Lower lobe of right lung (tissue), 2 donors: Measurements from ENCODE around the gene ETDA. TPM values are rescaled to one million over a fixed set of nuclear protein-coding genes. Genes with fewer than 3 reads are reported as not detected.

ENCODE experiments used
- ATAC-seq, 2 donors: fragments of 200-7000 bp; cut with Tn5 transposase; one replicate each; pipeline ENCODE4 v1.9.1; 2020 to 2022; ENCODE audit warnings: mild to moderate bottlenecking in 2 of 2, moderate library complexity in 2 of 2
- DNase-seq: peaks from one replicate; pipeline ENCODE4 v3.0.0-alpha.2; 2020
- H3K27ac ChIP-seq: fragments of 200-600 bp; one replicate; pipeline ENCODE4 v1.8.0; 2022
- H3K27me3 ChIP-seq: fragments of 200-600 bp; one replicate; pipeline ENCODE4 v1.8.0; 2022; ENCODE audit warnings: low read depth
- H3K36me3 ChIP-seq: fragments of 200-600 bp; one replicate; pipeline ENCODE4 v1.8.0; 2022; ENCODE audit warnings: mild to moderate bottlenecking
- H3K4me1 ChIP-seq: fragments of 200-600 bp; one replicate; pipeline ENCODE4 v1.8.0; 2022
- H3K4me3 ChIP-seq: fragments of 200-600 bp; one replicate; pipeline ENCODE4 v1.8.0; 2022; ENCODE audit warnings: mild to moderate bottlenecking
- H3K9me3 ChIP-seq: fragments of 200-600 bp; one replicate; pipeline ENCODE4 v1.8.0; 2022
- intact Hi-C: fragments of 100-400 bp; cut with DNase I; formaldehyde crosslinking; loops from one replicate; pipeline ENCODE4 v1.11.0; 2022
- total RNA-seq: library from RNA; stranded (reverse); fragmentation: NEBNext Ultra II Directional; extraction: Animal tissue kit (Norgen Biotek cat#: 25700); gene quantifications from one replicate; pipeline ENCODE4 v1.2.1, GENCODE V29; 2021
- TF ChIP-seq, protein P1 (sequence below): fragments of 200-600 bp; IDR thresholded peaks from one replicate; pipeline ENCODE4 v1.8.0; 2022; ENCODE audit warnings: antibody characterized with exemption, mild to moderate bottlenecking
- donor health status: DM: no; HTN: yes; CAD: no; lungs with severe emphysema.

The ETDA gene
- total RNA-seq, 1 donor from 2014 or later, result not detected

DNA sequence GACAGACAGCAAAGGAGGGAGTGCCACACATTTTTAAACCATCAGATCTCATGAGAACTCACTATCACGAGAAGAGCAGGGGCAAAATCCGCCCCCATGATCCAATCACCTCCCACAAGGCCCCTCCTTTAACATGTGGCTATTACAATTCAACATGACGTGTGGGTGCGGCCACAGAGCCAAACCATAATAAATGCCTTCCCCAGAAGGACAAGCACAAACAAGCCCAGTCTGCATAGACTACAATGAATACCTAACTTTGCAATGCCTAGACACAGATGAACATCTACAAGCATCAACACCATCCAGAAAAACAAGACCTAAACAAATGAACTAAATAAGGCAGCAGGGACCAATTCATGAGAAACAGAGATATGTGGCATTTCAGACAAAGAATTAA lies 12.3 kb downstream of the ETDA start:
- intact Hi-C loops, result no loop called here
- DNase-seq, result no peak
- Histone ChIP-seq H3K27ac (no peak overlapping the region), H3K27me3 (no peaks in the 10 kb centered on the region), H3K36me3 (no peaks in the 10 kb centered on the region), H3K4me3 (no peak overlapping the region), H3K4me1 (no peaks in the 10 kb centered on the region), H3K9me3 (no peaks in the 10 kb centered on the region)
- TF ChIP-seq, protein P1, sequence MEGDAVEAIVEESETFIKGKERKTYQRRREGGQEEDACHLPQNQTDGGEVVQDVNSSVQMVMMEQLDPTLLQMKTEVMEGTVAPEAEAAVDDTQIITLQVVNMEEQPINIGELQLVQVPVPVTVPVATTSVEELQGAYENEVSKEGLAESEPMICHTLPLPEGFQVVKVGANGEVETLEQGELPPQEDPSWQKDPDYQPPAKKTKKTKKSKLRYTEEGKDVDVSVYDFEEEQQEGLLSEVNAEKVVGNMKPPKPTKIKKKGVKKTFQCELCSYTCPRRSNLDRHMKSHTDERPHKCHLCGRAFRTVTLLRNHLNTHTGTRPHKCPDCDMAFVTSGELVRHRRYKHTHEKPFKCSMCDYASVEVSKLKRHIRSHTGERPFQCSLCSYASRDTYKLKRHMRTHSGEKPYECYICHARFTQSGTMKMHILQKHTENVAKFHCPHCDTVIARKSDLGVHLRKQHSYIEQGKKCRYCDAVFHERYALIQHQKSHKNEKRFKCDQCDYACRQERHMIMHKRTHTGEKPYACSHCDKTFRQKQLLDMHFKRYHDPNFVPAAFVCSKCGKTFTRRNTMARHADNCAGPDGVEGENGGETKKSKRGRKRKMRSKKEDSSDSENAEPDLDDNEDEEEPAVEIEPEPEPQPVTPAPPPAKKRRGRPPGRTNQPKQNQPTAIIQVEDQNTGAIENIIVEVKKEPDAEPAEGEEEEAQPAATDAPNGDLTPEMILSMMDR, result no peak
- no peak for ATAC-seq

- TF ChIP-seq, protein P1, result no peak
- Histone ChIP-seq H3K4me1 (no peaks in the 10 kb centered on the region), H3K36me3 (no peaks in the 10 kb centered on the region), H3K27me3 (no peaks in the 10 kb centered on the region), H3K9me3 (peaks cover 8% of the 10 kb centered on the region), H3K4me3 (no peak overlapping the region), H3K27ac (no peak overlapping the region)
- ATAC-seq, result no peak
- intact Hi-C loops, result no loop called here
- no peak for DNase-seq
Observed at GRCh38 chrX:135273162-135273561, 21.3 kb downstream of the ETDA start.

DNA sequence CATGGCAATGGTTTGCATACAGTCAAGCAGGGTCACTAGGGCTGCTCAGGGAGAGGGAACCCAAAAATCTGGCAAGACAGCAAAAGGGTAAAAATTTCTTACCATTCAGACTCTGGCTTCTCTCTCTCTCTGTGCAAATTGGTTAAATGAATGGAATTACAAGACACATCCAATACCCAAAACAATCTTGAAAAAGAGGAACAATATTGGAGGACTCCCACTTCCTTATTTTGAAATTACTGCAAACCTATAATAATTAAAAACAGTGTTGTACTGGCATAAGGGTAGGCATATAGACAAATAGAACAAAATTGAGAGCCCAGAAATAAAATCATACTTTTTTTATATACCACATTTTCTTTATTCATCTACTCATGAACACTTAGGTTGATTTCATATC lies 24.1 kb downstream of the ETDA start:
- H3K27ac ChIP-seq, result no peak overlapping the region
- no peak for DNase-seq
- peaks cover 8% of the 10 kb centered on the region for H3K9me3 ChIP-seq
- intact Hi-C loops, result no loop called here
- H3K36me3 ChIP-seq, result no peaks in the 10 kb centered on the region
- TF ChIP-seq, protein P1, result no peak
- ATAC-seq, result no peak
- H3K4me3 ChIP-seq, result no peak overlapping the region
- no peaks in the 10 kb centered on the region for H3K4me1 ChIP-seq
- no peaks in the 10 kb centered on the region for H3K27me3 ChIP-seq

DNA sequence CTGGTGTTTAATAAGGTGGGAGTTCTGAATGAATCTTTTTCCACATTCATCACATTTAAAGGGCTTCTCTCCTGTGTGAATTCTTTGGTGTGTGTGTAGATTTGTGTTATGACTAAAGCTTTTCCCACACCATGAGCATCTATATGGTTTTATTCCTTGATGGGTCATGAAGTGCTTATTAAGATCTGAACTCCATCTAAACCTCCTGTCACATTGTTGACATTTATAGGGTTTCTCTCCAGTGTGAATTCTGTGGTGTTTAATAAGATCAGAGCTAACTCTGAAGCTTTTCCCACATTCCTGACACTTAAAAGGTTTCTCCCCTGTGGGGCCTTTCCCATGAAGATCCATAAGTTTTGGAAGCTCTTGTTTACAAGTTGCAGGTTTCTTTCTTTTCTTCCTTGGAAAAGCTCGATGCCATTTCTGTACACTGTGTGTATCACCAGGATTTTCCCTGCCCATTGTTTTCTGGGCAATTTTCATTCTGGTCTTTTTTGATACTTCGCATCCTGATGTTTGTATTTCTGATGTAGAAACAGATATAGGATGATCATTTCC lies 35.5 kb downstream of the ETDA start:
- peaks cover 49% of the 10 kb centered on the region for H3K9me3 ChIP-seq
- ATAC-seq (no peak), DNase-seq (no peak)
- TF ChIP-seq, protein P1, result no peak
- H3K27ac ChIP-seq, result no peak overlapping the region
- H3K27me3 ChIP-seq, result no peaks in the 10 kb centered on the region
- no peaks in the 10 kb centered on the region for H3K36me3 ChIP-seq
- intact Hi-C loops, result no loop called here
- H3K4me1 ChIP-seq, result no peaks in the 10 kb centered on the region
- no peak overlapping the region for H3K4me3 ChIP-seq

DNA sequence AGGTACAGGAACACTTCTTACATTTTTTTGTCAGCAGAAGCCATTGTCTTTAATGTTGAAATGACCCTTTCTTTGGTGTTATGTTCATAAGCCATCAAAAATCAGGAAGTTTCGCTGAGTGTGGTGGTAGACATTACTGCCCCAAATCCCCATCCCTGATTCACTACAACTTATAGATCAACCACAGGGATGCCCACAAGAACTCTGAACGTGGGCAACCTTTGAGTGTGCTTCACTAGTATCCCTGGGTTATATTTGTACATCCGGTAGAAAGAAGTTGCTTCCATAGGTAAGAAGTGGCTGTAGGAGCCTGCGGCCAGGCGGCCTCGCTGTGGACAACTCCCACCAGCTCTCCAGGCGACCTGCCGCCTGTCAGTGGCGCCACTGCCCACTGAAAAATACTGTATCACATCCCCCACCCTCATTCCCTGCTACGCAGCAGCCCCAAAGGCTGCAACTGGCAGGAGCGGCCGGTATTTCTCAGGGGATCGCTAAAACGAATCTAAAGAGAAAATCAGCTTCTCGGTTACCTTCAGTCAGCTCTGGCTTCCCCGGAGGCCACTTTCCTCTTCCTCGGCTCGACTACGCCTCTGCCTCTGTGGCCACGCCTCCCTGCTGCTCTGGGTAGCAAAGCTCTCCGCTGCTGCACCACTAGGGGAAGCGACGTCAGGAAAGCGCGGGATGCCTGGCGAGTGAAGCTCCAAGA lies 43.5 kb downstream of the ETDA start:
- DNase-seq (peak; percentile 65), ATAC-seq (peak; percentile 66 to 72)
- no peaks in the 10 kb centered on the region for H3K4me1 ChIP-seq
- TF ChIP-seq, protein P1, result no peak
- no peaks in the 10 kb centered on the region for H3K9me3 ChIP-seq
- no peaks in the 10 kb centered on the region for H3K27me3 ChIP-seq
- intact Hi-C loops, result no loop called here
- no peaks in the 10 kb centered on the region for H3K36me3 ChIP-seq
- no peak overlapping the region for H3K27ac ChIP-seq
- H3K4me3 ChIP-seq, result peak overlapping the region; percentile 39
